HEK293T (cell line): ENCODE results near the gene GLRA3.

ENCODE experiments used
- CTCF ChIA-PET: fragments of 350-600 bp; formaldehyde crosslinking; extraction: SDS; loops from one replicate; lab custom pipeline; 2021; ENCODE audit warnings: antibody characterized with exemption, inconsistent platforms; lab: Yijun Ruan, JAX
- POLR2A ChIA-PET: fragments of 350-600 bp; formaldehyde crosslinking; extraction: SDS; loops from one replicate; lab custom pipeline; 2020; ENCODE audit warnings: antibody characterized with exemption, inconsistent platforms; lab: Yijun Ruan, JAX
- DNase-seq: peaks from one replicate; pipeline ENCODE4 v3.0.0; 2012; ENCODE audit warnings: mixed read lengths; ENCODE audit errors: extremely low spot score
- ARNT ChIP-seq: fragments of 450-650 bp; IDR thresholded peaks from 2 replicates; pipeline ENCODE4 v1.6.1; 2017; ENCODE audit warnings: mild to moderate bottlenecking
- BHLHE40 ChIP-seq: fragments of 450-650 bp; IDR thresholded peaks from 2 replicates; pipeline ENCODE4 v1.6.1; 2016; ENCODE audit warnings: mild to moderate bottlenecking, moderate library complexity, borderline replicate concordance
- CTBP1 ChIP-seq: fragments of 450-650 bp; IDR thresholded peaks from 2 replicates; pipeline ENCODE4 v1.6.1; 2016; ENCODE audit warnings: borderline replicate concordance
- ELF4 ChIP-seq: fragments of 450-650 bp; IDR thresholded peaks from 2 replicates; pipeline ENCODE4 v1.6.1; 2017; ENCODE audit warnings: antibody characterized with exemption
- FOXA1 ChIP-seq: fragments of 450-650 bp; IDR thresholded peaks from 2 replicates; pipeline ENCODE4 v1.6.1; 2016; ENCODE audit warnings: mild to moderate bottlenecking
- FOXK2 ChIP-seq: fragments of 450-650 bp; IDR thresholded peaks from 2 replicates; pipeline ENCODE4 v1.6.1; 2016; ENCODE audit warnings: mild to moderate bottlenecking
- FOXM1 ChIP-seq: fragments of 450-650 bp; IDR thresholded peaks from 2 replicates; pipeline ENCODE4 v1.6.1; 2017; ENCODE audit warnings: mild to moderate bottlenecking, borderline replicate concordance
- HDGF ChIP-seq: fragments of 450-650 bp; IDR thresholded peaks from 2 replicates; pipeline ENCODE4 v1.6.1; 2017; ENCODE audit warnings: antibody characterized with exemption, borderline replicate concordance
- L3MBTL2 ChIP-seq: fragments of 450-650 bp; conservative IDR thresholded peaks from 2 replicates; pipeline ENCODE4 v1.6.1; 2016; ENCODE audit warnings: mild to moderate bottlenecking
- LEF1 ChIP-seq: fragments of 450-650 bp; IDR thresholded peaks from 2 replicates; pipeline ENCODE4 v1.6.1; 2017; ENCODE audit warnings: mild to moderate bottlenecking, borderline replicate concordance
- SP1 ChIP-seq: fragments of 450-650 bp; IDR thresholded peaks from 2 replicates; pipeline ENCODE4 v1.6.1; 2017
- SUZ12 ChIP-seq: fragments of 450-650 bp; IDR thresholded peaks from 2 replicates; pipeline ENCODE4 v1.6.1; 2016; ENCODE audit warnings: mild to moderate bottlenecking
- TARDBP ChIP-seq: fragments of 450-650 bp; IDR thresholded peaks from 2 replicates; pipeline ENCODE4 v1.6.1; 2016
- ZNF384 ChIP-seq: fragments of 450-650 bp; IDR thresholded peaks from 2 replicates; pipeline ENCODE4 v1.6.1; 2016
- TF ChIP-seq, protein P1 (sequence below): fragments of 450-650 bp; IDR thresholded peaks from 2 replicates; pipeline ENCODE4 v1.6.1; 2016

The GLRA3 gene

DNA sequence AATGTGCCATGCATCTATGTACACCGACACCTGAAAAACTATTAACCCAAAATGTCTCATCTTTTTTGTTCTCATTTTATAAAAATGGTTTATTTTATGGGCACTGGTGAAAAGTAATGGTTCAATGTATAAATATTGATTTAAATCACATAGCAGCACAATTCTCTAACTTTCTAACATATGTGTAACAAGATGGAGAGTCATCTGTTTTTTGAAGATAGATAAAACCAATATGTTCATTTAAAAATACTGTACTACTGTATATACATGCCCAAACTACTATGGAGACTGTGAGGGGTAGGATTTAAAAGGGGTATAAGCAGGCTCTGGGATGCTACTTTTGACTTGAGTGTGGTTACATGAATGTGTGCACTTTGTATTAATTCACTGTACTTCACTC, 67.6 kb downstream of the GLRA3 start:
- no peak for TF ChIP-seq HDGF
- no peak for TF ChIP-seq ARNT
- POLR2A ChIA-PET = no interaction called here
- DNase-seq = no peak
- CTCF ChIA-PET = interaction anchor here (0.6 kb wide), 1 partner anchor 24 kb away, joined by 3 read pairs; no protein-coding TSS in a partner anchor

DNA sequence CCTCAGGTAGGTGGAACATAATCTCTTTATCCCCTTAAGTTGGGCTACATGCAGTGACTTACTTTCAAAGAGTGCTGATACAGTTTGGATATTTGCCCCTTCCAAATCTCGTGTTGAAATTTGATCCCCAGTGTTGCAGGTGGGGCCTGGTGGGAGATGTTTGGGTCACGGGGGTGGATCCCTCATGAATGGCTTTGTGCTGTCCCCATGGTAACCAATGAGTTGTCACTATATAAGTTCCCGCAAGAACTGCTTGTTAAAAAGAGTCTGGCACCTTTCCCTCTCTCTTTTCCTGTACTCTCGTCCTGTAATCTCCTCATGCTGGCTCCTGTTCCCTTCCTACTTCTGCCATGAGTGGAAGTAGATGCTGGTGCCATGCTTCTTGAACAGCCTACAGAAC, 71.3 kb downstream of the GLRA3 start:
- TF ChIP-seq SUZ12 (no peak), ARNT (no peak), SP1 (no peak), FOXK2 (no peak)
- POLR2A ChIA-PET = no interaction called here
- CTCF ChIA-PET = interaction anchor here (0.7 kb wide), 1 partner anchor 77 kb away, joined by 6 read pairs; no protein-coding TSS in a partner anchor
- no peak for DNase-seq

DNA sequence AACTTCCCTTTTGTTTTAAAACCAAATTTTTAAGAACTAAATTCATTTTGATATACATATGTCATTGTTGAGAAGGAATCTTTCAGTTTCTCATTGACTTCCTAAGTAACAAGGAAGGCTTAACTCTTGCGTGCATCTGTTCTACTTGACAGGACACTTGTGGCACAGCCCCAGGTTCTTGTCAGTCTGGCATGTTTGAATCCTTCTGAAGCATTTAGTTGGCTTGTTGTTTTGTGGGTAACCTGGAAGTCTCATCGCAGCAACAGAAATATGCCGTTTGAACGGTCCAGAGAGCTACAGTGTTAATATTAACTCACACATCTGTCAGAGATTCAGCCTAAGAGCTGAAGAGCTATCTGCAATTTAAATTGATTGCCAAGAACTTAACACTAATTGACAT, 76.0 kb downstream of the GLRA3 start:
- ChIA-PET POLR2A (no interaction called here), CTCF (no interaction called here)
- DNase-seq = no peak
- no peak for TF ChIP-seq ZNF384
- no peak for TF ChIP-seq FOXK2
- TF ChIP-seq FOXA1 = no peak
- TF ChIP-seq L3MBTL2 = no peak
- TF ChIP-seq ELF4 = no peak
- no peak for TF ChIP-seq TARDBP
- TF ChIP-seq SUZ12 = no peak
- TF ChIP-seq HDGF = no peak
- TF ChIP-seq, protein P1, sequence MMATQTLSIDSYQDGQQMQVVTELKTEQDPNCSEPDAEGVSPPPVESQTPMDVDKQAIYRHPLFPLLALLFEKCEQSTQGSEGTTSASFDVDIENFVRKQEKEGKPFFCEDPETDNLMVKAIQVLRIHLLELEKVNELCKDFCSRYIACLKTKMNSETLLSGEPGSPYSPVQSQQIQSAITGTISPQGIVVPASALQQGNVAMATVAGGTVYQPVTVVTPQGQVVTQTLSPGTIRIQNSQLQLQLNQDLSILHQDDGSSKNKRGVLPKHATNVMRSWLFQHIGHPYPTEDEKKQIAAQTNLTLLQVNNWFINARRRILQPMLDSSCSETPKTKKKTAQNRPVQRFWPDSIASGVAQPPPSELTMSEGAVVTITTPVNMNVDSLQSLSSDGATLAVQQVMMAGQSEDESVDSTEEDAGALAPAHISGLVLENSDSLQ = no peak
- TF ChIP-seq FOXM1 = no peak
- no peak for TF ChIP-seq ARNT

DNA sequence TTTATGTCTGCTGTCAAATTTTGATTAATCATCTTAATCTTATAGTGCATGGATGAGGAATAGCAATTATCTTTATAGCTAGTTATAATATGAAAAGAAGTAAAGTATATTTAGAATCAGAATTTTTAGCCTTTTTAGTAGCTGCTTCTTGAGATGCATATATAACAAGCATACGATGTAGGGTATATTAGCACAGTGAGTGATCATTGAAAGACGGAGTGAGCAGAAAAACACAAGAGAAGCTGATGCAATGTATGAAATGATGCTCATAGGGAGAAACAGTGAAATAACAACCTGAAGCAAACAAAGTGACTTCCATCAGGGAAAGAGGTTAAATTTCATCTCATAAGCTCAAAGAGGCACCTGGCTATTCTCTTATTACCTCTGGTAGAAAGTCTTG, 77.0 kb downstream of the GLRA3 start:
- CTCF ChIA-PET = no interaction called here
- no peak for DNase-seq
- TF ChIP-seq FOXM1 (no peak), BHLHE40 (no peak), HDGF (no peak), ARNT (no peak)
- TF ChIP-seq, protein P1 = 0 out of 2 replicates have a peak, but pooled peaks have one; percentile 8
- POLR2A ChIA-PET = no interaction called here

DNA sequence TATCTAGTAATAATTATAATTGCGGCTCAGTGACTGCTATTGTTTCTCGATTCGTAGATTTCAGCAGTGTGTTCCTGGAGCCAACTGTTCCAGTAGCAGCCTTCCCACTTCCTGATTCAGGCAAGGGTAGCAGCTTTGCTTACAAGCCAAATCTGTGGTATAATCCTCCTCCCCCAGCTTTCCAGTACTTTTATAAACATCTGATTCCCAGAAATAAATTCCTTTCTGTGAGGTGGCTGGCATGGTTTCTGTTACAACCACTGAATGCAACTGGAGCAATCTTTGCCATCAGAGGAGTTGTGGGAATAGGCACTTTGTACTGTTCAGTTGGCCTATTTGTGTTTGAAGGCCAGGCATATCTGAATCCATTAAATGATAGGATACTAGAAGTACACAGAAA, 80.0 kb downstream of the GLRA3 start:
- DNase-seq = no peak
- ChIA-PET CTCF (no interaction called here), POLR2A (no interaction called here)
- TF ChIP-seq HDGF = no peak
- no peak for TF ChIP-seq BHLHE40
- TF ChIP-seq TARDBP = no peak
- TF ChIP-seq SP1 = no peak
- no peak for TF ChIP-seq SUZ12
- TF ChIP-seq LEF1 = no peak
- no peak for TF ChIP-seq FOXM1
- no peak for TF ChIP-seq FOXK2
- TF ChIP-seq L3MBTL2 = no peak

DNA sequence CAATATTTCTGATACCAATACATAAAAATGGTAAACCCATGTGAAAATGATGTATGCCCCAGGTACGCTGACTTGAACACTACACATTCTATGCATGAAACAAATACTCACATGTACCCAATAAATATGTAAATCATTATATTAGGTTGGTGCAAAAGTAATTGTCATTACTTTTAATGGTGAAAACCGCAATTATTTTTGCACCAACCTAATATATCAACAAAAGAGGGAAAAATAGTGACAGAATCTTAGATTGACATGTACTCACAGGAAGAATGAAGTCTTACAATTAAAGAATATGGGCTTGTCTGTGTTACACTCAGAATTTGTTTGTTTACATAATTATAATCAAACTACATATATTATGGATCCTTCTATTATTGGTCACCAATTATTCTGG, 82.3 kb downstream of the GLRA3 start:
- no peak for DNase-seq
- TF ChIP-seq ZNF384 = no peak
- peak; percentile 79 for TF ChIP-seq ELF4
- CTCF ChIA-PET = no interaction called here
- POLR2A ChIA-PET = no interaction called here

DNA sequence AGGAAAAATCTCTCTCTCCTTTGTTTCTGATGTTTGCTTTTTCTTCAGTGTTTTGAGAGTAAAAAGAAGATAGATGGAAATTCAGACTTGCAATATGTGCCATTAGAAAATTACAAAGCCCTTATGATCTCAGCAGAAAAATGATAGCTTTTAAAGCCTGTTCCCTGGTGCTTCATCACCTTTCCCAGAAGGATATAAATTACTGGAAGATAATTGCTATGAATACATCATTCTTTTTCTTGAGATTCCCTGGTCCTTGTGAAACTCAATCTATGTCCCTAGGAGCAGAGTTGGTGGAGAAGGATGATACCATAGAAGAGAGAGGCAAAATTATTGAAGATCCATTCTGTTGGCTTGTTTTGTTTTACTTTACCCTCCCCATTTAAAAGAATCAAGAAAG, 86.5 kb downstream of the GLRA3 start:
- ChIA-PET POLR2A (interaction anchor here (0.7 kb wide), 1 partner anchor 54 kb away, joined by 3 read pairs; no protein-coding TSS in a partner anchor), CTCF (no interaction called here)
- no peak for DNase-seq
- TF ChIP-seq, protein P1 = peak; percentile 21; the same call in 1 of the 2 replicates
- no peak for TF ChIP-seq FOXA1
- TF ChIP-seq SP1 = no peak

DNA sequence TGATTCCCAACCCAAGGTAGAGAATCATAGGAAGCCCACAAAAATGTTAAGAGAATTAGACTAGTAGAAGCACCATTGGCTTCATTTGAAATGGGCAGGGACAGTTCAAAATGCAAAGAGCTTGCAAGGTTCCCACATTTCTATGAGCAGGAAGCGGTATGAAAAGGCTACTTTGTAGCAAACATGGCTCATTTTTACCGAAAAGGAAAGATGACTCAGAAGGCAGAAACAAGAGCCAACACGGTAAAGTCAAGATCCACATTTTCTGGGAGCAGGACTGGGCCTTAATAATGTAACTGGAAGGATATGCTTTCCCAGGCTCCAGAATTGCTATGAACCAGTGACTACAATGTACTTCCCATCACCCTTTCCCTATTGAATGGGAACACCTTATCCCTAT, 89.5 kb downstream of the GLRA3 start:
- POLR2A ChIA-PET = no interaction called here
- CTCF ChIA-PET = no interaction called here
- TF ChIP-seq LEF1 (no peak), CTBP1 (no peak), ELF4 (no peak), TARDBP (no peak), SUZ12 (no peak)
- DNase-seq = no peak
